NCI-H2171 (cell line): ENCODE measurements around the gene FREY1.

Experiments used
- DNase-seq: peaks from one replicate; lab custom pipeline; 2025; lab: John Stamatoyannopoulos, UW

Gene FREY1

DNA sequence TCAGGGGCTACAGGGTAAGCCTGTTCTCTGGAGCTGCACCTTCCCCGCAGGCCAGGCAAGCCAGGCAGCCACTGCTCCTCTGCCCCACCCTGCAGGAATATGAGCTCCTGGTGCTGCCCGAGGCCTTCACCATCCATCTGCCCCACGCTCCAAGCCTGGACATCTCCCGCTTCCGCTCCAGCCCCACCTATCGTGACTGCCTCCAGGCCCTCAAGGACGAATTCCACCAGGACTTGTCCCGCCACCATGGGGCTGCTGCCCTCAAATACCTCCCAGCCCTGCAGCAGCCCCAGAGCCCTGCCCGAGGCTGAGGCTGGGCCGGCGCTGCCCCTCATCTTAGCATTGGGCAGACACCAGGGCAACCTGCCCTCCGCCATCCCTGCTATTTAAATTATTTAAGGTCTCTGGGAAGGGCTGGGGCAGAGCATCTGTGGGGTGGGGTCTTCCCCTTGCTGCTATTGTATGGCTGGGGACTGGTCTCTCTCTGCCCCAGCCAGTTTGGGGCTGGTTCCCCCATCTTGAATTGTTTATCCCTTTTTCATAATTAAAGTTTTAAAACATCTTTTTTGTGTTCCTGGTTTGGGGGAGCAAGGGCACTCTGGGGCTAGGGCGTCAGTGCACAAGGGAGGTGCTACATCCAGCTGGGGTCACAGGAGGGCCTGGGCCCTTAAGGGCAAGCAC lies 21.6 kb upstream of the FREY1 start:
- no peak for DNase-seq

DNA sequence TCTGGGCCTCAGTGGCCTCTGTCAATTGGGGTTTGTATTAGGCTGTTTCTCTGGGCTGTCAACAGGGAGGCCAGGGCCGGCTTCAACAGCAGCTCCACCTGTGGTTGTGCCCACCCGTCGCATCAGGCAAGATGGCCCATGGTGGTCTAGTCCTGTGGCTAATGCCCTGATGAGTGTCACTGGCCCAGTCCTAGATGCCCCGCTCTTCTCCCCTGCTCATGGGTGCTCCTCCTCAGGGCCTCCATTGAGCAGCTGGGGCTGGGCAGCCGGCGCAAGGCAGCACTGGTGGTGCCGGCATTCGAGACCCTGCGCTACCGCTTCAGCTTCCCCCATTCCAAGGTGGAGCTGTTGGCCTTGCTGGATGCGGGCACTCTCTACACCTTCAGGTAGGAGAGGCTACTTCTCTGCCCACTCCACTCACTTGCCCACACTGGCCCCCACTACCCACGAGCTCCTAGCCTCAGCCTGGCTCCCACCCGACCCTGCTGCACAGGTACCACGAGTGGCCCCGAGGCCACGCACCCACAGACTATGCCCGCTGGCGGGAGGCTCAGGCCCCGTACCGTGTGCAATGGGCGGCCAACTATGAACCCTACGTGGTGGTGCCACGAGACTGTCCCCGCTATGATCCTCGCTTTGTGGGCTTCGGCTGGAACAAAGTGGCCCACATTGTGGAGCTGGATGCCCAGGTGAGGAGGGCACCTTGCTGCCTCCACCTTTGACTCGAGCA lies 20.8 kb upstream of the FREY1 start:
- no peak for DNase-seq

GRCh38 chr11:45927332-45927683 lies 20.2 kb upstream of the FREY1 start:
- no peak for DNase-seq

DNA sequence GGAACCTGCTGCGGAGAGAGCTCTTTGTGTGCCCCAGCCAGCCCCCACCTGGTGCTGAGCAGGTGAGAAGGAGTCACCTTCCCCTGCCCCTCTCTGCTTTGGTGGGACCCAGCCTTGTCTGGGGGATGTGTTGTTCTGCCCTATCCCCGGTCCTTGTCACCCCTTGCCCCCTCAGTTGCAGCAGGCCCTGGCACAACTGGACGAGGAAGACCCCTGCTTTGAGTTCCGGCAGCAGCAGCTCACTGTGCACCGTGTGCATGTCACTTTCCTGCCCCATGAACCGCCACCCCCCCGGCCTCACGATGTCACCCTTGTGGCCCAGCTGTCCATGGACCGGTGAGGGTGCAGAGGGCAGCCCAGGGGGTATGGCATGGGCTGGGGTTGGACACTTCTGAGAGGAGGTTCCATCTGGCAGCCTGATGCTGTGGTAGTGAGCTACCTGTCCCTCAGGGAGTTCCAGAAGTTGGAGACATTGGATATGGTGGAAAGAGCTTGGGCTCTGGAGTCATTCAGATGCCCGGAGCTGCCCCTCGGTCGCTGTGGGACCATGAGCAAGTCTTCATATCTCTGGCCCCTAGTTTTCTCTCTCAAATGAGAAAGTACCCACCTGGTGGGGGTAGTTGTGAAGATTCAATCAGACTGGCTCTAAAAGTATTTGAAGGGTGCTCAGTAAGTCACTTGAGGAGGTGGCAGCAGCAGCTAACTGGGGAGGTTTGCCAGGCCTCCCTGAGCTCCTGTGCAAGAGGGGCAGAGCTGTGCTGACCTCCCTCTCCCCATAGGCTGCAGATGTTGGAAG lies 19.7 kb upstream of the FREY1 start:
- no peak for DNase-seq

GRCh38 chr11:45926001-45926401 lies 18.9 kb upstream of the FREY1 start:
- no peak for DNase-seq

- no peak for DNase-seq
These were observed 18.5 kb upstream of the FREY1 start for GRCh38 chr11:45925550-45925949.

- DNase-seq: no peak
These were observed 17.9 kb upstream of the FREY1 start for GRCh38 chr11:45924927-45925326.

DNA sequence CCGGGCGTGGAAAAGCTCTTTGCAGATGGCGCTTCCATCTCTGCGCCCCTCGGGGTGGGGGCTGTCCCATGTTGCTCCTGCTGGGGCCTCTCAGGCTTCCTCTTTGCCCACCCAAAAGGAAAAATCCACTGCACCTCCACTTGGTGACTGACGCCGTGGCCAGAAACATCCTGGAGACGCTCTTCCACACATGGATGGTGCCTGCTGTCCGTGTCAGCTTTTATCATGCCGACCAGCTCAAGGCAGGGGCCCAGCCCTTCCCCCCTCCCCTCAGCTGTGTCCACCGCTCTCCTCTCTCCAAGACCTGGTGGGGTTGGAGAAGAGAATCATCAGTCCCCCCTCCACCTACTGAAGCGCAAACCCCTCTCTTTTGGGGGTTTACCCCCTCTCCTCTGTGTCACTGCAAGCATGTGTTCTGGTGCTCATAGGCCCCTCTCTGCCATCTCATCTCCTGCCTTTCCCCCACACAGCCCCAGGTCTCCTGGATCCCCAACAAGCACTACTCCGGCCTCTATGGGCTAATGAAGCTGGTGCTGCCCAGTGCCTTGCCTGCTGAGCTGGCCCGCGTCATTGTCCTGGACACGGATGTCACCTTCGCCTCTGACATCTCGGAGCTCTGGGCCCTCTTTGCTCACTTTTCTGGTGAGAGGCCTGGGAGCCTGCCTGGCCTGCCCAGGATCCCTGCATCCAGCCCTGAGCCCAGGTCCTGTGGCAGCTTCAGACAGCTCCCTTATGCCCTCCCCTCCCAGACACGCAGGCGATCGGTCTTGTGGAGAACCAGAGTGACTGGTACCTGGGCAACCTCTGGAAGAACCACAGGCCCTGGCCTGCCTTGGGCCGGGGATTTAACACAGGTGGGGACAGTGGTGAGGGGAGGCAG lies 17.2 kb upstream of the FREY1 start:
- DNase-seq: no peak

GRCh38 chr11:45922425-45923082 lies 15.5 kb upstream of the FREY1 start, which contains the start of gene LARGE2:
TSS of gene LARGE2 (plus strand) at chr11:45922656. CDS start at chr11:45922883, 227 bp downstream.
- peak; percentile 59 for DNase-seq

DNA sequence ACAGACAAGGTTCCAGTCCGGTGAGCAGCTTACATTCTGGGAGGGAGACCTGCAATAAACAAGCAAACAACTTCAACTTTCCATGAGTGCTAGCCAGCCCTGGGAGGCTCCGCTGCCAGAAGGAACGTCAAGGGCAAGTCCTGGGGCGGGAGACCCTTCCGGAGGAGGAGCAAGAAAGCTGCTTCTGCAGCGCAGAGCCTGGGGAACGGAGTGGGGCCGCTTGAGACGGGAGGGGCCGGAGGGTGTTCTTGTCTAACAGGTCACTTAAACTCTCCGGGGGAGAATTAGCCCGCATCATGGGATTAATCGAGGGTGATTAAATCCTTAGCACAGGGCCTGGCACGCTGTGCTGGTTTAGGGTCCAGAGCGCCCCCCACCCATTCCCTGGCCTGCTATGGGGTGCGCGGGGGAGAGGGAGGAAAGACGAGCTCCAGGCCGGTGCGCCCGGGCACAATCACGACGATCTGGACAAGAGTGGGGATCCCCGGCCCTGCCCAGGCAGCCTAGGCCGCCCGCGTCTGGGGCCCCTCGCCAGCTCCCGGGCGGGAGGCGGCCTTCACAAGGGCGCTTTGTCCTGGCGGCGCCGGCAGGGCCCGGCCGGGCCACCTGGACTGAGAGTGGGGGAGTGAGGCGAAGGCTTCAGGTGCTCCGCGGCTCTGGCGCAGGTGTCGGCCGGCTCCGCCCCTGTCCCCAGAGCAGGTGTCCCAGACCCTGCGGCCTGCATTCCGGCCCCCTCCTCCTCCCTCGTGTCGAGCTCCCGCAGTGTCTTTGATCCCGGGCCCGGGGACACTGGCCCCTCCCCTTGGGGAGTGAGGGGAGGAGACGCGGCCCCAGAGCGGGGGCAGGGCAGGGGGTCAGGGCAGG lies 14.7 kb upstream of the FREY1 start:
- peak; percentile 67 for DNase-seq

GRCh38 chr11:45920531-45921477 lies 13.7 kb upstream of the FREY1 start:
- DNase-seq: no peak

DNA sequence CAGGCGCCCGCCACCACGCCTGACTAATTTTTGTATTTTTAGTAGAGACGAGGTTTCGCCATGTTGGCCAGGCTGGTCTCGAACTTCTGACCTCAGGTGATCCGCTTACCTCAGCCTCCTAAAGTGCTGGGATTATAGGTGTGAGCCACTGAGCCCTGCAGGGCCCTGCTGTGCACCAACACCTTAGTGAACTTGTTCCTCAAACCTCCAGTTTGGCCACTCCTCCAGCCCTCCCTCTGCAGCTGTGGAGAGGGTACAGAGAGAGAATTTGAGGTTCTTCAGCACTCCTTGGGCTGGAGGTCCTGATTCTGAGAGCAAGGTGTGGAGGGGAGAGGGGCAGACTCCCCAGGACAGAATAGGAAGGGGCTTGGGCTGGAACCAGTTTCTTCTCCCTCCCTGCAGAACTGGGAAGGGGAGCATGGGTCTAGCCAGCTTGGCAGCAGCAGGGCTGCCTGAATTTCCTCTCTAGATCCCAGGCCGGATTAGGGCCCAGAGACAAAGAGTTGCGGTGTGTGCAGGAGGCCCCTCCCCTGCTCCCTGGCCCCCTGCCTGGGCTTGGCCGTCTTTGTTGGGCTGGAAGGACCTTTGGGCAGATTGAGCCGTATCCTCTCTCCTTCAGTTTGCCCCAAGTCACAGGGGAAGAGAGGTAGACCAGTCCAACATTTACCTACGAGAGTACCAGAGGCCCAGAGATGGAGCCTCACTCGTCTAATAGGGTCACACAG lies 12.9 kb upstream of the FREY1 start:
- no peak for DNase-seq

DNA sequence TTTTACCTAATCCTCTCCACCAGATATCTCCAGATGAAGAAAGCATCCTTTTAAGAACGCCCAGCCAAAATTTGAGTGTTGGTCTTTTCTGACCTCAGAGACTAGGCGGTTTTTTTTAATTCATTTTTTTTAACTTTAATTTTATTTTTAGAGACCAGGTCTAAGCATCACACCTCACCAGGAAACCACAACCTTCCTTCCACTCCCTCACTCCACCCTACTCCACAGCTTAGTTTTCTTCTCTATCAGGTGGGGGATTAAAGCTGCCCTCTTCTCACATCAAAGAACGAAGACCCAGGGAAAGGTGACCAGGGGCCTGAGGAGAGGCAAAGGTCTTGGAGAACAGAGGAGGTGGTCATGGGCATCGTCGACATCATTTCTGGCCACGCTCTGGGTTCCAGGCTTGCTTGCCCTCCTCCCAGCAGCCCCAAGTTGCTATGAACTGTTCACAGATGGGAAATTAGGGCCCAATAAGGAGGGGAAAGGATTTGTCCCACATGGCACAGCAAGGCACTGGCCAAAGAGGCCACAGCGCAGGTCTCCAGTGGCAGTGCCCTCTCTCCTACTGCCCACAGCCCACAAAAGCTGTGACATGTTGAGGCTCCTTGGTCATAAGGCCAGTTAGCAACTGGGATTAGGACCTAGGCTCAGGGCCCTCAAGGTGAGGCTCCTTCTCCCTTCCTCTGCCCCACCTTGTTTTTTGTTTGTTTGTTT lies 12.0 kb upstream of the FREY1 start:
- DNase-seq: no peak

- peak; percentile 65 for DNase-seq
These were observed 11.4 kb upstream of the FREY1 start for GRCh38 chr11:45918331-45918941.

GRCh38 chr11:45917623-45918330 lies 10.7 kb upstream of the FREY1 start, which contains the start of gene PEX16:
TSS of gene PEX16 (minus strand) at chr11:45917877. CDS start at chr11:45917811, 66 bp downstream.
- DNase-seq: peak; percentile 94

DNA sequence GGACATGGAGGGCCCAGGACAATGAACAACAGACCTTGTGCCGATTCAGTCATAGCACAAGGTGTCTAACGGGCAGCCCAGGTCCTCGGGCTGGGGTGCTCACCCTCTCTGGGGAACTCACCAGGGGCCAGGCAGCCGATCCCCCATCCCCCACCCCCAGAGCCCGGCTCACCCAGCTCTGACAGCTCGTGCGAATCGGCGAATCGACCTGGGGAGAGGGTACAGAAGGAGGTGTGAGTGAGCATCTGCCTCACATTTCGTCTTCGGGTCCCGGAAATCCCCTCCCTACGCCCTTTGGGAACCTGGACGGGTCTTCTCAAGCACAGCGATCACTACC lies 10.2 kb upstream of the FREY1 start:
- no peak for DNase-seq

DNA sequence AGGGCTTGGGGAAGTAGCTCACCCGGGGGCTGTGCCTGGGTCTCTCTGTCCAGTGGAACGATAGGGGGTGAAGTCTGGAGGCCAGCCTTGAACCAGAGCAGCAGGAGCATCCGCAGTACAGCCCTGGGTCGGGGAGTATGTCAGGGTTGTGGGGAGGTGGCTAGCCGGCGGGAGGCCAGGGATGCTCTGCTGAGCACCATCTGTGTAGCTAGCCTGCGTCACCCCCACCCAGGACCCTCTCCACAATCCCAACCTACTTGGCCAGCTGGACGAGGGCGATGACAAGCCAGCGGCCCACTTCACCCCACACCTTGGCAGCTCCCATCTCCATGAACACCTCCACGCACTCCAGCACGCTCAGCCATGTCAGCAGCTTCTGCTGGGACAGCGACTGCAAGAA lies 8.4 kb upstream of the FREY1 start:
- DNase-seq: no peak
